Neural crest cell (in vitro differentiated cells): ENCODE data around the gene PAX3. TPM values are rescaled to one million over a fixed set of nuclear protein-coding genes. Genes with fewer than 3 reads are reported as not detected.

ENCODE experiments used
- DNase-seq: peaks from one replicate; pipeline ENCODE4 v3.0.0; 2021; ENCODE audit warnings: low read depth, mixed read lengths, low spot score
- H3K27ac Mint-ChIP-seq: one replicate; pipeline ENCODE4 v1.8.0; 2021; ENCODE audit warnings: mild to moderate bottlenecking, mixed read lengths; ENCODE audit not compliant: unreplicated experiment
- H3K27me3 Mint-ChIP-seq: 2 replicates; pipeline ENCODE4 v1.8.0; 2021; ENCODE audit warnings: low read depth, mild to moderate bottlenecking, mixed read lengths
- H3K36me3 Mint-ChIP-seq: 2 replicates; pipeline ENCODE4 v1.8.0; 2021; ENCODE audit warnings: low read depth, mild to moderate bottlenecking, mixed read lengths
- H3K4me1 Mint-ChIP-seq: 2 replicates; pipeline ENCODE4 v1.8.0; 2021; ENCODE audit warnings: mixed read lengths
- H3K4me3 Mint-ChIP-seq: one replicate; pipeline ENCODE4 v1.8.0; 2021; ENCODE audit warnings: mild to moderate bottlenecking, mixed read lengths
- H3K9me3 Mint-ChIP-seq: 2 replicates; pipeline ENCODE4 v1.8.0; 2021; ENCODE audit warnings: mixed read lengths
- total RNA-seq: library from RNA; stranded (reverse); gene quantifications from 2 replicates; pipeline ENCODE4 v1.2.1, GENCODE V29; 2021
- TF ChIP-seq, protein P1 (sequence below): fragments of 200-600 bp; sonication (generic); conservative IDR thresholded peaks from 2 replicates; pipeline ENCODE4 v1.5.0; 2021; ENCODE audit warnings: antibody characterized with exemption, mild to moderate bottlenecking

The PAX3 gene
- total RNA-seq, 1 donor from 2014 or later = 52.2 TPM

DNA sequence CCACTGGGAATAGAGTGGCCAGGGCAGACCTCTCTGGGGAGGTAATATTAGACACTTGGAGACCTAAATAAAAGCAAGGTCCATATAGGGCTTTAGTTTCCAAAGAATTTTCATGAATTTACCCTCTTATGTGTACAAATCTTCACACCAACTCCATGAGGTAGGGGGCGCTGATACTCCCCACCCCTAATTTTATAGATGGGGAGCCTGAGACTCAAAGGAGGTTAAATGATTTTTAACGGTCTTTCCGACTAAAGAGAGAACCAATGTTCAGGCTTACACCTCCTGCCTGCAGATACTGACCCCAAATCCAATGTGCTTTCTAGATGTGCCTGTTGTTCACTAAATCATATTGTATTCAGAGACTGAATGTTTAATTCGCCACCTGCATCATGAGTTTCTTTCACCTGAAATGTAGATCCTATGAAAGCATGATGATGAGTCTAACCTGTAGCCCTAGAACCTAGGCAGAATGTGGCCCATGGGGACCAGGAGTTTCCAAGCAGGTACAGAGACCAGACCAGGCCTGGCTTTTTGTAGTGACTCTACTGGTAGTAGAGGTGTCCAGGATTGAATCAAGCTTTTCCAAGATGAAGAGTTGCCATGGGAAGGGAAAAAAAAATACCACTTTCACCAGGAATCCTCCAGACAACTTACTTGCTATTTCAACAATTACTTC is 16.8 kb upstream of the PAX3 start:
- no peaks in the 10 kb centered on the region for H3K9me3 Mint-ChIP-seq
- H3K27me3 Mint-ChIP-seq = peaks cover 84% of the 10 kb centered on the region
- H3K4me1 Mint-ChIP-seq = peaks cover 16% of the 10 kb centered on the region
- no peak for DNase-seq
- TF ChIP-seq, protein P1, sequence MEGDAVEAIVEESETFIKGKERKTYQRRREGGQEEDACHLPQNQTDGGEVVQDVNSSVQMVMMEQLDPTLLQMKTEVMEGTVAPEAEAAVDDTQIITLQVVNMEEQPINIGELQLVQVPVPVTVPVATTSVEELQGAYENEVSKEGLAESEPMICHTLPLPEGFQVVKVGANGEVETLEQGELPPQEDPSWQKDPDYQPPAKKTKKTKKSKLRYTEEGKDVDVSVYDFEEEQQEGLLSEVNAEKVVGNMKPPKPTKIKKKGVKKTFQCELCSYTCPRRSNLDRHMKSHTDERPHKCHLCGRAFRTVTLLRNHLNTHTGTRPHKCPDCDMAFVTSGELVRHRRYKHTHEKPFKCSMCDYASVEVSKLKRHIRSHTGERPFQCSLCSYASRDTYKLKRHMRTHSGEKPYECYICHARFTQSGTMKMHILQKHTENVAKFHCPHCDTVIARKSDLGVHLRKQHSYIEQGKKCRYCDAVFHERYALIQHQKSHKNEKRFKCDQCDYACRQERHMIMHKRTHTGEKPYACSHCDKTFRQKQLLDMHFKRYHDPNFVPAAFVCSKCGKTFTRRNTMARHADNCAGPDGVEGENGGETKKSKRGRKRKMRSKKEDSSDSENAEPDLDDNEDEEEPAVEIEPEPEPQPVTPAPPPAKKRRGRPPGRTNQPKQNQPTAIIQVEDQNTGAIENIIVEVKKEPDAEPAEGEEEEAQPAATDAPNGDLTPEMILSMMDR = peak; percentile 30
- H3K36me3 Mint-ChIP-seq = peaks cover 3% of the 10 kb centered on the region
- no peak overlapping the region for H3K27ac Mint-ChIP-seq
- H3K4me3 Mint-ChIP-seq = peak overlapping the region; percentile 17

DNA sequence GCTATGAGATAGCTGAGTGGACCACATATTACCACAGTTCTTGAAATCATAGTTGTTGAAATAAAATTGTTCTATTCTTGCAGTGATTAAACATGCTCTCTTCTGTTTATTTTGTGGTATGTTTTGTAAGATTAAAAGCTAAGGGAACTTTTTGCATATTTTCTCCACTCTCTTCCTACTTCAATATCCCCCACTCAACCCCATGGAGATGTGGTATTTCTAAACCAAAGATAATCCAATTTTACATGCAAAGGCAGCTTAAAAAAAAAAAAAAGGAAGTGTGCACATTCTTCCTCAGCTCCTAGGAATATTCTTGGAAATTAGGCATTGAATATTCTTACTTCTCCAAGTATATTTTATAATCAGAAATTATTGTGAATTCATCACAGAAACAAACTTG is 15.0 kb upstream of the PAX3 start:
- no peak for DNase-seq
- H3K9me3 Mint-ChIP-seq = no peaks in the 10 kb centered on the region
- H3K4me3 Mint-ChIP-seq = no peak overlapping the region
- H3K4me1 Mint-ChIP-seq = peaks cover 14% of the 10 kb centered on the region
- H3K27me3 Mint-ChIP-seq = peaks cover 97% of the 10 kb centered on the region
- TF ChIP-seq, protein P1 = no peak
- H3K27ac Mint-ChIP-seq = no peak overlapping the region
- H3K36me3 Mint-ChIP-seq = peaks cover 6% of the 10 kb centered on the region

DNA sequence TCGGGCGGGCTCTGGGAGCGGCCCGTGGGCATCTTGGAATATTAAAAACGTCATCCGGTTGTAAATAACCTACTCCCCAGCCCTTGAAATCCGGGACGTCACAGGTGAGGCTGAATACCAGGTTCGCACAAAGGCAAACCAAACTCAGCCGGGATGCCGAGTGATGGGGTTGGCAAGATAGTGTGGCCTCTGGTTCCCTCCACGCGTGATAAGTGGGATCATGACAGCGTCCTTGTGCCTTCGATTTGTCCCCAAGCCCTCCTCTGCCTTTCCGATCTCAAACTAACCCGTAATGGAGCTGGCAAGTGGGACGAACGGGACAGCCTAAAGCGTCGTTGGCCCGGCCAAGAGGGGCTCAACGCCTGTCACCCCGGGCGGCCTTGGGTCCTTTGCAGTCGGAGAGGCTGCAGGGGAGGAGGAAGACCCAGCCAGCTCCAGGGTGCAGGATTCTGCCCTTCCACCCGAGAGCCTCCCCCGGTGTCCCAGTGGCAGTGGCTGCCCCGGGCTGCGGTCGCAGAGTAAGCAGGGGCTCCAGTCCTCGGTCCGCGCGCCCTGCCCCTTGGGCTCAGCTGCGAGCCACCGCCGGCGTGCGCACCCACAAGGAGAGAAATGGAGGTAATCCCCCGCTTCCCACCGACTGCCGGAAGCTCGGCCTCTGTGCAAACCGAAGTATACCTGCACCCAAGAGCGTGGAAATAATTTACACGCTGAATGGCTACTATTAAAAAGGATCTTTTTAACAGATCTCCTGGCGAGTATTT is 13.4 kb upstream of the PAX3 start:
- no peaks in the 10 kb centered on the region for H3K9me3 Mint-ChIP-seq
- TF ChIP-seq, protein P1 = no peak
- peaks cover 6% of the 10 kb centered on the region for H3K36me3 Mint-ChIP-seq
- H3K4me1 Mint-ChIP-seq = peaks cover 11% of the 10 kb centered on the region
- peaks cover 100% of the 10 kb centered on the region for H3K27me3 Mint-ChIP-seq
- H3K4me3 Mint-ChIP-seq = no peak overlapping the region
- no peak overlapping the region for H3K27ac Mint-ChIP-seq
- DNase-seq = peak; percentile 20

DNA sequence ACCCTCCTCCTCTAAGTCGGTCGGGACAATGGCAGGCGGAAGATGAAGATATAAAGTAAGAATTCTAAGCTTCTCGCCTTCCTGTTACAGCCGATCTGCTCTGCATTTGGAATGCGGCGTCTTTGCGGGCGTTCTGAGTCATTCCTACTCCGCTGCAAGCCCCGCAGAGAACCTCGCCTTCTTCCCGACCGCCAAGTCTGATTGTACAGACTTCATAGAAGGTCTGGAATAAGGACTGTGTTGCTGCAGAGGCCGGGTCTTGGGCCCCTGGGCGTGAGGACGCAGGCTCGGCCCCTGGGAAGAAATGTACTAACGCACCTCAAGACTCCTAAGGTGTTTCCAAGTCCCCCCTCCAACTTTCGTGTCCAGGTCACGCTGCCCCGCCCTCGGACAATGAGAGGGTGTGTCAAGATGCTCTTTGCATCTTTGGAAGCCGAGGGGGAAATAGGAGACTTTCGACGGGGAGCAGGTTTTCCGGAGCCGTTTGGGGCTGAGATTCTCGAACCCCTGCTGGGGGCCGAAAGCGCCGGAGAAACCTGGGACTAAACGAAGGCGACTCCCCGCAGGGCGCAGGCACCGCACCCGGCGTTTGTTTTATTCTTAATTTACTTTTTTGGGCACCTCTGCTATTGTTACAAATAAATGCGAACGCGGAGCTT is 12.7 kb upstream of the PAX3 start:
- Mint-ChIP-seq H3K27ac (no peak overlapping the region), H3K4me3 (no peak overlapping the region), H3K27me3 (peaks cover 100% of the 10 kb centered on the region), H3K4me1 (peaks cover 15% of the 10 kb centered on the region), H3K36me3 (peaks cover 6% of the 10 kb centered on the region), H3K9me3 (no peaks in the 10 kb centered on the region)
- TF ChIP-seq, protein P1 = no peak
- no peak for DNase-seq

DNA sequence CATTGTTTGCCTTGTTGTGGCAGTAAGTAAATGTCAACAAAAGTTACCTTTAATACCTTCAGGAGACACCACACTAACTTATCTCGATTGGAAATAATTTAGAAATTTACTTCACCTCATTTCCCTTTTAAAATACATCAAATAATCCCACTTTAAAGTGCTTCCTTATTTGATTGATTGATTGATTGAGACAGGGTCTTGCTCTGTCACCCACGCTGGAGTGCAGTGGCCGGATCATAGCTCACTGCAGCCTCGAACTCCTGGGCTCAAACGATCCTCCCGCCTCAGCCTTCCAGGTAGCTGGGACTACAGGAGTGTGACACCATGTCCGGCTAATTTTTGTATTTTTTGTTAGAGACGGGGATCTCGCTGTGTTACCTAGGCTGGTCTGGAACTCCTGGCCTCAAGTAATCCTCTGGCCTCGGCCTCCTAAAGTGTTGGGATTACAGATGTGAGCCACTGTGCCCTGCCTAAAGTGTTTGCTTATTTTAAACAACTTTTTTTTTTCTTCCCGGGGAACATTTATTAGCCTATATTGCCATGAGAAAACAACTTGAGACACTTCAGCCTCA is 12.0 kb upstream of the PAX3 start:
- no peak overlapping the region for H3K27ac Mint-ChIP-seq

More for the DNA sequence above, 12.0 kb upstream of the PAX3 start:
- H3K27me3 Mint-ChIP-seq = peaks cover 100% of the 10 kb centered on the region
- H3K4me1 Mint-ChIP-seq = peaks cover 21% of the 10 kb centered on the region
- H3K36me3 Mint-ChIP-seq = peaks cover 6% of the 10 kb centered on the region
- DNase-seq = no peak
- H3K4me3 Mint-ChIP-seq = no peak overlapping the region
- H3K9me3 Mint-ChIP-seq = no peaks in the 10 kb centered on the region
- TF ChIP-seq, protein P1 = no peak
